Gastrocnemius medialis (tissue), 4 donors: ENCODE data around the gene CTSD. TPM values are rescaled to one million over a fixed set of nuclear protein-coding genes. Genes with fewer than 3 reads are reported as not detected.
A peak's percentile ranks its signal among the peaks of the same experiment; 100 is the strongest.

Experiments
- ATAC-seq, 2 donors: fragments of 150-250 bp; one replicate each; pipeline ENCODE4 v1.9.1; 2016
- DNase-seq, 2 donors: peaks; one replicate each; pipeline ENCODE4 v3.0.0-alpha.2; 2019
- H3K27ac ChIP-seq, 4 donors: fragments of 200-600 bp; sonication (generic); 1 replicate in 1 of 4; 2 replicates in 3 of 4; pipeline ENCODE4 v1.5.1; 2016 to 2018; ENCODE audit warnings: mild to moderate bottlenecking in 2 of 4, moderate library complexity in 1 of 4
- H3K27me3 ChIP-seq, 3 donors: fragments of 200-600 bp; sonication (generic) in 2 of 3; 1 replicate in 1 of 3; 2 replicates in 2 of 3; pipeline versions ENCODE4 v1.5.1 to v1.6.0; 2016 to 2019; ENCODE audit warnings: mild to moderate bottlenecking in 1 of 3, moderate library complexity in 1 of 3
- H3K36me3 ChIP-seq, 2 donors: fragments of 200-600 bp; sonication (generic) in 1 of 2; one replicate each; pipeline ENCODE4 v1.5.1; 2017 to 2018
- H3K4me1 ChIP-seq, 2 donors: fragments of 200-600 bp; sonication (generic) in 1 of 2; one replicate each; pipeline ENCODE4 v1.5.1; 2016 to 2017; ENCODE audit warnings: mild to moderate bottlenecking in 2 of 2
- H3K4me3 ChIP-seq, 4 donors: fragments of 200-600 bp; sonication (generic) in 3 of 4; 1 replicate in 1 of 4; 2 replicates in 3 of 4; pipeline ENCODE4 v1.5.1; 2016 to 2019; ENCODE audit warnings: mild to moderate bottlenecking in 2 of 4
- H3K9me3 ChIP-seq, 3 donors: fragments of 200-600 bp; sonication (generic) in 2 of 3; 1 replicate in 1 of 3; 2 replicates in 2 of 3; pipeline ENCODE4 v1.5.1; 2016 to 2019
- CTCF ChIP-seq, 5 experiments: fragments of 450-650 bp in 3 of 5; fragments of 200-600 bp in 2 of 5; sonication (generic) in 2 of 5; IDR thresholded peaks in 4 of 5; conservative IDR thresholded peaks in 1 of 5; 1 replicate in 4 of 5; 2 replicates in 1 of 5; pipeline ENCODE4 v1.5.1; 2016 to 2019; ENCODE audit warnings: antibody characterized with exemption in 5 of 5, mild to moderate bottlenecking in 3 of 5, moderate library complexity in 3 of 5
- POLR2A ChIP-seq, 2 donors: fragments of 450-650 bp; IDR thresholded peaks; one replicate each; pipeline ENCODE4 v1.6.1; 2017; ENCODE audit warnings: antibody characterized with exemption in 2 of 2, mild to moderate bottlenecking in 2 of 2, moderate library complexity in 2 of 2
- in situ Hi-C, 4 donors: fragments of 200-750 bp; cut with MboI; loops; one replicate each; pipeline versions ENCODE4 v1.15.0 to v1.8.0; 2017; ENCODE audit warnings: low sequenced_read_pairs in 4 of 4
- intact Hi-C: fragments of 100-400 bp; cut with DNase I; formaldehyde crosslinking; loops from one replicate; pipeline ENCODE4 v1.15.1; 2023; ENCODE audit warnings: low total_unique reads
- total RNA-seq, 4 donors: library from RNA; depleted of rRNA; stranded (reverse); fragments of >200 nt; gene quantifications; one replicate each; pipeline versions ENCODE4 v1.1.0 to v1.2.3, GENCODE V29; 2016

Gene CTSD
- total RNA-seq, 4 donors from 2014 or later, result 490 to 981 (median 845) TPM

GRCh38 chr11:1707751-1708150 lies 56.0 kb downstream of the CTSD start:
- H3K4me3 ChIP-seq, result no peak overlapping the region
- H3K27me3 ChIP-seq, result no peaks in the 10 kb centered on the region
- no peak for ATAC-seq
- in situ Hi-C loops, result no loop called here
- TF ChIP-seq CTCF (IDR thresholded peaks at IDR 0.05 in 4 of 5, conservative IDR thresholded peaks at IDR 0.05 in 1 of 5) (no peak), POLR2A (IDR thresholded peaks at IDR 0.05) (no peak)
- peaks cover 0 to 7% of the 10 kb centered on the region in 2 donors for H3K4me1 ChIP-seq
- DNase-seq, result no peak
- no peaks in the 10 kb centered on the region for H3K9me3 ChIP-seq
- intact Hi-C loops, result no loop called here
- H3K27ac ChIP-seq, result no peak overlapping the region
- no peaks in the 10 kb centered on the region for H3K36me3 ChIP-seq

- H3K27me3 ChIP-seq, result no peaks in the 10 kb centered on the region
- no peaks in the 10 kb centered on the region for H3K36me3 ChIP-seq
- DNase-seq (peak; percentile 25 to 50), ATAC-seq (peak; percentile 58 to 88)
- intact Hi-C loops, result no loop called here
- TF ChIP-seq POLR2A (IDR thresholded peaks at IDR 0.05), result no peak
- peak in 4 of 5 experiments; percentile 46 to 67 (median 55) for TF ChIP-seq CTCF (IDR thresholded peaks at IDR 0.05 in 4 of 5, conservative IDR thresholded peaks at IDR 0.05 in 1 of 5)
- in situ Hi-C loops, result no loop called here
- peaks cover 0 to 7% of the 10 kb centered on the region in 2 donors for H3K4me1 ChIP-seq
- no peak overlapping the region for H3K27ac ChIP-seq
- H3K9me3 ChIP-seq, result no peaks in the 10 kb centered on the region
- no peak overlapping the region for H3K4me3 ChIP-seq
These were observed 56.9 kb downstream of the CTSD start for GRCh38 chr11:1706634-1707400.

- in situ Hi-C loops, result no loop called here
These were observed 58.3 kb downstream of the CTSD start for GRCh38 chr11:1705126-1706052.

GRCh38 chr11:1703146-1703545 lies 60.6 kb downstream of the CTSD start:
- no peak overlapping the region for H3K27ac ChIP-seq
- ATAC-seq (no peak), DNase-seq (no peak)
- TF ChIP-seq CTCF (IDR thresholded peaks at IDR 0.05 in 4 of 5, conservative IDR thresholded peaks at IDR 0.05 in 1 of 5) (no peak), POLR2A (IDR thresholded peaks at IDR 0.05) (no peak)
- peaks cover 0 to 5% (median 0%) of the 10 kb centered on the region in 3 donors for H3K27me3 ChIP-seq
- no peak overlapping the region for H3K4me3 ChIP-seq
- H3K36me3 ChIP-seq, result no peaks in the 10 kb centered on the region
- H3K9me3 ChIP-seq, result no peaks in the 10 kb centered on the region
- in situ Hi-C loops (no loop called here), intact Hi-C loops (no loop called here)
- H3K4me1 ChIP-seq, result peaks cover 0 to 7% of the 10 kb centered on the region in 2 donors

More at GRCh38 chr11:1705126-1706052, 58.3 kb downstream of the CTSD start:
- intact Hi-C loops, result no loop called here
- ATAC-seq (no peak), DNase-seq (no peak)
- H3K27me3 ChIP-seq, result peaks cover 0 to 5% (median 0%) of the 10 kb centered on the region in 3 donors
- H3K9me3 ChIP-seq, result no peaks in the 10 kb centered on the region
- H3K36me3 ChIP-seq, result no peaks in the 10 kb centered on the region
- TF ChIP-seq CTCF (IDR thresholded peaks at IDR 0.05 in 4 of 5, conservative IDR thresholded peaks at IDR 0.05 in 1 of 5) (no peak), POLR2A (IDR thresholded peaks at IDR 0.05) (no peak)
- no peak overlapping the region for H3K4me3 ChIP-seq
- H3K4me1 ChIP-seq, result peaks cover 0 to 7% of the 10 kb centered on the region in 2 donors
- no peak overlapping the region for H3K27ac ChIP-seq

Other genes starting within 250 kb of the CTSD start
- 10 to 100 TPM in 1 of 4 donors, 1 to 10 TPM in 3; 2.6 to 25.9 (median 6.3) TPM for gene DUSP8, start 191.7 kb downstream of the CTSD start, total RNA-seq
- not detected for gene KRTAP5-1, start 178.6 kb downstream of the CTSD start, total RNA-seq
- gene KRTAP5-2, start 165.6 kb downstream of the CTSD start, total RNA-seq, result not detected
- not detected for gene KRTAP5-3, start 155.5 kb downstream of the CTSD start, total RNA-seq
- not detected for gene KRTAP5-4, start 141.8 kb downstream of the CTSD start, total RNA-seq
- gene KRTAP5-5, start 134.2 kb downstream of the CTSD start, total RNA-seq, result not detected
- not detected for gene KRTAP5-6, start 66.7 kb downstream of the CTSD start, total RNA-seq
- 1 to 10 TPM; 1.1 to 7.2 (median 4.9) TPM for gene IFITM10, start 13.3 kb downstream of the CTSD start, total RNA-seq
- not detected for gene SYT8, start 71.1 kb upstream of the CTSD start, total RNA-seq
- gene TNNI2, start 75.1 kb upstream of the CTSD start, total RNA-seq, result 1,000 to 10,000 TPM; 1,499 to 3,728 (median 2,254) TPM
- 10 to 100 TPM in 1 of 4 donors, 1 to 10 TPM in 3; 3.0 to 13.5 (median 5.5) TPM for gene LSP1, start 89.2 kb upstream of the CTSD start, total RNA-seq
- 1 to 10 TPM in 2 of 4 donors, under 1 TPM in 2; 0.16 to 2.3 (median 1.0) TPM for gene PRR33, start 128.0 kb upstream of the CTSD start, total RNA-seq
- 1,000 to 10,000 TPM; 1,260 to 3,441 (median 1,835) TPM for gene TNNT3, start 155.8 kb upstream of the CTSD start, total RNA-seq
- gene MRPL23, start 183.4 kb upstream of the CTSD start, total RNA-seq, result 100 to 1,000 TPM; 128 to 243 (median 187) TPM
- 1,000 to 10,000 TPM; 1,088 to 2,877 (median 2,059) TPM for gene H19, start 233.9 kb upstream of the CTSD start, total RNA-seq